Peyer's patch (tissue), 4 donors: ENCODE measurements around the gene AP4E1. TPM values are rescaled to one million over a fixed set of nuclear protein-coding genes. Genes with fewer than 3 reads are reported as not detected.
A peak's percentile ranks its signal among the peaks of the same experiment; 100 is the strongest.

Experiments
- DNase-seq, 3 donors: peaks; one replicate each; pipeline ENCODE4 v3.0.0-alpha.2; 2017 to 2019
- H3K27ac ChIP-seq, 4 donors: fragments of 200-600 bp; sonication (generic); one replicate each; pipeline ENCODE4 v1.5.1; 2016 to 2019
- H3K27me3 ChIP-seq, 2 donors: fragments of 200-600 bp; sonication (generic); one replicate each; pipeline ENCODE4 v1.5.1; 2019
- H3K36me3 ChIP-seq, 3 donors: fragments of 200-600 bp; sonication (generic); one replicate each; pipeline ENCODE4 v1.5.1; 2016 to 2019
- H3K4me1 ChIP-seq, 4 donors: fragments of 200-600 bp; sonication (generic); one replicate each; pipeline ENCODE4 v1.5.1; 2016 to 2019
- H3K4me3 ChIP-seq, 4 donors: fragments of 200-600 bp; sonication (generic); 1 replicate in 3 of 4; 2 replicates in 1 of 4; pipeline ENCODE4 v1.5.1; 2016 to 2019; ENCODE audit warnings: mild to moderate bottlenecking in 1 of 4
- H3K9me3 ChIP-seq, 4 donors: fragments of 200-600 bp; sonication (generic); one replicate each; pipeline ENCODE4 v1.5.1; 2016 to 2019; ENCODE audit warnings: mild to moderate bottlenecking in 1 of 4
- CTCF ChIP-seq, 6 experiments: fragments of 450-650 bp in 4 of 6; fragments of 200-600 bp in 2 of 6; sonication (generic) in 1 of 6; IDR thresholded peaks; one replicate each; pipeline ENCODE4 v1.5.1; 2017 to 2019; ENCODE audit warnings: antibody characterized with exemption in 6 of 6, mild to moderate bottlenecking in 3 of 6, moderate library complexity in 1 of 6
- POLR2A ChIP-seq, 2 donors: fragments of 450-650 bp; IDR thresholded peaks; one replicate each; pipeline ENCODE4 v1.5.1; 2017; ENCODE audit warnings: antibody characterized with exemption in 2 of 2, mild to moderate bottlenecking in 2 of 2, moderate library complexity in 2 of 2
- total RNA-seq, 4 donors: library from RNA; depleted of rRNA; stranded (reverse); fragments of >200 nt; gene quantifications; one replicate each; pipeline ENCODE4 v1.1.0, GENCODE V29; 2016

AP4E1 gene
- total RNA-seq, 4 donors from 2014 or later, result 8.3 to 13.7 (median 11.9) TPM

- Histone ChIP-seq H3K4me1 (peaks cover 0 to 7% (median 0%) of the 10 kb centered on the region in 4 donors), H3K27ac (peak overlapping the region in 1 of 4 donors; percentile 66), H3K9me3 (no peaks in the 10 kb centered on the region), H3K4me3 (no peak overlapping the region), H3K36me3 (no peaks in the 10 kb centered on the region), H3K27me3 (no peaks in the 10 kb centered on the region)
- TF ChIP-seq POLR2A (IDR thresholded peaks at IDR 0.05) (no peak), CTCF (IDR thresholded peaks at IDR 0.05) (no peak)
- DNase-seq, result no peak
Observed at GRCh38 chr15:50884540-50884939, 23.9 kb upstream of the AP4E1 start.

- no peak for DNase-seq
- Histone ChIP-seq H3K4me3 (no peak overlapping the region), H3K36me3 (no peaks in the 10 kb centered on the region), H3K27me3 (no peaks in the 10 kb centered on the region), H3K9me3 (no peaks in the 10 kb centered on the region), H3K4me1 (peaks cover 0 to 7% (median 0%) of the 10 kb centered on the region in 4 donors), H3K27ac (no peak overlapping the region)
- no peak for TF ChIP-seq CTCF (IDR thresholded peaks at IDR 0.05)
- TF ChIP-seq POLR2A (IDR thresholded peaks at IDR 0.05), result no peak
Observed at GRCh38 chr15:50886139-50886467, 22.4 kb upstream of the AP4E1 start.

- DNase-seq, result no peak
- TF ChIP-seq CTCF (IDR thresholded peaks at IDR 0.05) (no peak), POLR2A (IDR thresholded peaks at IDR 0.05) (no peak)
- H3K27ac ChIP-seq, result no peak overlapping the region
- H3K27me3 ChIP-seq, result no peaks in the 10 kb centered on the region
- peaks cover 0 to 7% (median 0%) of the 10 kb centered on the region in 4 donors for H3K4me1 ChIP-seq
- no peaks in the 10 kb centered on the region for H3K36me3 ChIP-seq
- H3K9me3 ChIP-seq, result no peaks in the 10 kb centered on the region
- H3K4me3 ChIP-seq, result no peak overlapping the region
Observed at GRCh38 chr15:50886611-50887345, 21.7 kb upstream of the AP4E1 start.

- Histone ChIP-seq H3K27ac (no peak overlapping the region), H3K9me3 (no peaks in the 10 kb centered on the region), H3K27me3 (no peaks in the 10 kb centered on the region), H3K4me3 (no peak overlapping the region), H3K36me3 (no peaks in the 10 kb centered on the region), H3K4me1 (peaks cover 0 to 7% (median 0%) of the 10 kb centered on the region in 4 donors)
- TF ChIP-seq POLR2A (IDR thresholded peaks at IDR 0.05) (no peak), CTCF (IDR thresholded peaks at IDR 0.05) (no peak)
- DNase-seq, result no peak
Observed at GRCh38 chr15:50888054-50888453, 20.4 kb upstream of the AP4E1 start.

GRCh38 chr15:50889589-50889988, 18.9 kb upstream of the AP4E1 start:
- no peak overlapping the region for H3K27ac ChIP-seq
- no peak for TF ChIP-seq CTCF (IDR thresholded peaks at IDR 0.05)
- TF ChIP-seq POLR2A (IDR thresholded peaks at IDR 0.05), result no peak
- DNase-seq, result no peak
- no peaks in the 10 kb centered on the region for H3K36me3 ChIP-seq
- H3K27me3 ChIP-seq, result no peaks in the 10 kb centered on the region
- peaks cover 0 to 7% (median 0%) of the 10 kb centered on the region in 4 donors for H3K4me1 ChIP-seq
- no peak overlapping the region for H3K4me3 ChIP-seq
- no peaks in the 10 kb centered on the region for H3K9me3 ChIP-seq
